T-cell (primary cell): ENCODE measurements around the gene JCHAIN. TPM values are rescaled to one million over a fixed set of nuclear protein-coding genes. Genes with fewer than 3 reads are reported as not detected.

ENCODE experiments used
- ATAC-seq, 4 experiments: fragments of 200-7000 bp in 3 of 4; fragments of 150-1000 bp in 1 of 4; cut with Tn5 transposase; replicated peaks in 1 of 4; 1 replicate in 3 of 4; 2 replicates in 1 of 4; pipeline ENCODE4 v1.10.0; 2021; ENCODE audit warnings: moderate library complexity in 3 of 4, mild to moderate bottlenecking in 2 of 4, moderate number of reproducible peaks in 1 of 4
- CTCF ChIA-PET, 2 donors: fragments of 300-600 bp; sonication (Branson Sonifier 250); formaldehyde crosslinking; loops; one replicate each; lab custom pipeline; 2022; ENCODE audit warnings: antibody characterized with exemption in 2 of 2; lab: Charles Lee
- POLR2A ChIA-PET, 2 donors: fragments of 300-600 bp; sonication (Branson Sonifier 250); formaldehyde crosslinking; loops; one replicate each; lab custom pipeline; 2022; ENCODE audit warnings: antibody characterized with exemption in 2 of 2; lab: Charles Lee
- DNase-seq, 35 experiments: peaks; one replicate each; pipeline versions ENCODE4 v3.0.0 to v3.0.0-alpha.2; 2013 to 2023
- H3K27ac ChIP-seq: one replicate; pipeline ENCODE4 v1.5.1; 2013; ENCODE audit warnings: low read length
- H3K27me3 ChIP-seq, 2 experiments: replicated peaks in 1 of 2; 1 replicate in 1 of 2; 2 replicates in 1 of 2; pipeline versions ENCODE4 v1.6.1 to v1.7.0; 2013; ENCODE audit warnings: low read length in 1 of 2, mixed read lengths in 1 of 2; ENCODE audit not compliant: control insufficient read depth in 2 of 2, insufficient read depth in 2 of 2; ENCODE audit errors: extremely low read depth in 1 of 2
- H3K36me3 ChIP-seq, 2 donors: 1 replicate in 1 of 2; 2 replicates in 1 of 2; pipeline versions ENCODE4 v1.6.1 to v1.7.0; 2013; ENCODE audit warnings: low read length in 1 of 2; ENCODE audit not compliant: control insufficient read depth in 2 of 2, insufficient read depth in 1 of 2; ENCODE audit errors: extremely low read depth in 1 of 2
- H3K4me1 ChIP-seq, 2 experiments: 1 replicate in 1 of 2; 2 replicates in 1 of 2; pipeline versions ENCODE4 v1.6.1 to v1.7.0; 2013; ENCODE audit warnings: low read length in 2 of 2, mixed read lengths in 1 of 2; ENCODE audit not compliant: insufficient read depth in 2 of 2, control insufficient read depth in 1 of 2; ENCODE audit errors: extremely low read depth in 1 of 2
- H3K4me3 ChIP-seq, 2 donors: 1 replicate in 1 of 2; 2 replicates in 1 of 2; pipeline versions ENCODE4 v1.5.1 to v1.7.0; 2013; ENCODE audit warnings: mild to moderate bottlenecking in 2 of 2, low read length in 1 of 2, moderate library complexity in 1 of 2; ENCODE audit not compliant: control insufficient read depth in 1 of 2; ENCODE audit errors: extremely low read depth in 1 of 2
- H3K9me3 ChIP-seq: 2 replicates; pipeline ENCODE4 v1.7.0; 2013
- H3K27ac Mint-ChIP-seq, 2 donors: one replicate each; pipeline ENCODE4 v1.8.0; 2020 to 2021; ENCODE audit warnings: mild to moderate bottlenecking in 2 of 2, mixed read lengths in 2 of 2
- H3K27me3 Mint-ChIP-seq, 2 donors: one replicate each; pipeline ENCODE4 v1.8.0; 2021 to 2022; ENCODE audit warnings: mixed read lengths in 2 of 2
- H3K36me3 Mint-ChIP-seq: one replicate; pipeline ENCODE4 v1.8.0; 2021; ENCODE audit warnings: mixed read lengths
- H3K4me1 Mint-ChIP-seq, 3 donors: one replicate each; pipeline ENCODE4 v1.8.0; 2020 to 2022; ENCODE audit warnings: mixed read lengths in 3 of 3, mild to moderate bottlenecking in 1 of 3
- H3K4me3 Mint-ChIP-seq, 3 donors: one replicate each; pipeline ENCODE4 v1.8.0; 2020 to 2022; ENCODE audit warnings: mild to moderate bottlenecking in 3 of 3, mixed read lengths in 3 of 3, moderate library complexity in 3 of 3
- H3K9me3 Mint-ChIP-seq, 3 donors: one replicate each; pipeline ENCODE4 v1.8.0; 2020 to 2022; ENCODE audit warnings: mixed read lengths in 3 of 3
- WGBS: methylation state at CpG from one replicate; pipeline ENCODE4 v1.1.5; 2013; ENCODE audit warnings: missing lambda C conversion rate; ENCODE audit not compliant: insufficient coverage; 5-methylcytosine and 5-hydroxymethylcytosine counted together
- total RNA-seq, 35 experiments: library from RNA in 6 of 35; stranded (reverse) in 6 of 35; fragments of 120-200 nt in 1 of 35; gene quantifications; one replicate each; pipeline versions ENCODE4 v1.2.1 to v1.2.4 and lab custom pipeline; 2013 to 2026

Gene JCHAIN
- total RNA-seq, 5 donors from 2014 or later (not counting 1 experiment from before 2014, with no cell fraction given) = 4.8 to 23.6 (median 8.9) TPM

DNA sequence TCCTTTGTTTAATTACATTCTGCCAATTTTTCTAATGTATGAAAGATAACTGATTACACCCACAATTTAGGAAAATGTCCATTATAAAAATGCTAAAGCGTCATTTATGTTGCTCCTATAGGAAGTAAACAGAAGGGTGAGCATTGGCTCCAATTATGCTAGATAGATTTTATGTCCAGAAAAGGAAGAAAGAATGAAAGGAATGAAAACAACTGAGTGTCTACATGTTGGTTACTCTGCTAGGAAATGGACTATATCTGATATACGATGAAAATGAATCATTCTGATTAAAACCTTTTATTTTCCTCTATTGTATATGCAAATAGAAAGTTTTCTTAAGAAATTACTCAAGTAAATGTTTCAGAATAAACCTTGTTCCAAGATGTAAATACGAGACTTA lies 36.1 kb downstream of the JCHAIN start:
- no peaks in the 10 kb centered on the region for H3K36me3 Mint-ChIP-seq
- CTCF ChIA-PET = no interaction called here
- WGBS = no CpG with 5 or more reads among the region's 3 CpGs

GRCh38 chr4:70629469-70630090 lies 36.7 kb downstream of the JCHAIN start:
- Mint-ChIP-seq H3K4me3 (no peak overlapping the region), H3K9me3 (no peaks in the 10 kb centered on the region), H3K4me1 (peaks cover 3 to 8% (median 6%) of the 10 kb centered on the region in 3 donors), H3K27me3 (peaks cover 9% of the 10 kb centered on the region in 2 donors), H3K27ac (no peak overlapping the region), H3K36me3 (no peaks in the 10 kb centered on the region)
- Histone ChIP-seq H3K27ac (no peak overlapping the region), H3K9me3 (no peaks in the 10 kb centered on the region), H3K4me3 (no peak overlapping the region), H3K4me1 (no peaks in the 10 kb centered on the region), H3K36me3 (no peaks in the 10 kb centered on the region), H3K27me3 (no peaks in the 10 kb centered on the region)
- WGBS = no CpG with 5 or more reads among the region's 1 CpG
- POLR2A ChIA-PET = no interaction called here
- ATAC-seq (no peak), DNase-seq (no peak)
- CTCF ChIA-PET = no interaction called here

More for the DNA sequence above, 36.1 kb downstream of the JCHAIN start:
- no peaks in the 10 kb centered on the region for H3K4me1 ChIP-seq
- no peaks in the 10 kb centered on the region for H3K9me3 ChIP-seq
- H3K36me3 ChIP-seq = no peaks in the 10 kb centered on the region
- ATAC-seq = no peak
- POLR2A ChIA-PET = no interaction called here
- no peak overlapping the region for H3K27ac ChIP-seq
- Mint-ChIP-seq H3K27me3 (peaks cover 13% of the 10 kb centered on the region in 2 donors), H3K9me3 (no peaks in the 10 kb centered on the region), H3K4me1 (peaks cover 3 to 8% (median 6%) of the 10 kb centered on the region in 3 donors), H3K27ac (no peak overlapping the region), H3K4me3 (no peak overlapping the region)
- DNase-seq = no peak
- H3K4me3 ChIP-seq = no peak overlapping the region
- H3K27me3 ChIP-seq = no peaks in the 10 kb centered on the region

- POLR2A ChIA-PET = no interaction called here
- no peak within 1 kb of the TSS for H3K27ac Mint-ChIP-seq
- ATAC-seq = no peak
- Histone ChIP-seq H3K27ac (no peak within 1 kb of the TSS), H3K4me3 (no peak within 1 kb of the TSS), H3K4me1 (no peaks in the 10 kb centered on the region), H3K36me3 (no peaks in the 10 kb centered on the region), H3K27me3 (no peaks in the 10 kb centered on the region), H3K9me3 (no peaks in the 10 kb centered on the region)
- H3K27me3 Mint-ChIP-seq = no peaks in the 10 kb centered on the region
- no peaks in the 10 kb centered on the region for H3K36me3 Mint-ChIP-seq
- CTCF ChIA-PET = no interaction called here
- H3K9me3 Mint-ChIP-seq = no peaks in the 10 kb centered on the region
- no CpG with 5 or more reads among the region's 2 CpGs for WGBS
- peaks cover 3 to 8% (median 6%) of the 10 kb centered on the region in 3 donors for H3K4me1 Mint-ChIP-seq
- no peak within 1 kb of the TSS for H3K4me3 Mint-ChIP-seq
- no peak for DNase-seq
Measured at GRCh38 chr4:70628444-70628843, 37.9 kb downstream of the JCHAIN start, which contains the start of gene ENAM. ENAM (plus strand) TSS chr4:70628744; CDS start chr4:70629501, 757 bp downstream.

- Mint-ChIP-seq H3K36me3 (no peaks in the 10 kb centered on the region), H3K4me3 (no peak overlapping the region), H3K27me3 (no peaks in the 10 kb centered on the region), H3K27ac (no peak overlapping the region), H3K9me3 (no peaks in the 10 kb centered on the region), H3K4me1 (peaks cover 3 to 8% (median 6%) of the 10 kb centered on the region in 3 donors)
- Histone ChIP-seq H3K9me3 (no peaks in the 10 kb centered on the region), H3K27me3 (no peaks in the 10 kb centered on the region), H3K4me3 (no peak overlapping the region), H3K27ac (no peak overlapping the region), H3K36me3 (no peaks in the 10 kb centered on the region), H3K4me1 (no peaks in the 10 kb centered on the region)
- ATAC-seq (no peak), DNase-seq (no peak)
- CTCF ChIA-PET = interaction anchor here in 1 of 2 donors (0.7 kb wide), 1 partner anchor 1645 kb away, joined by 3 read pairs; no protein-coding TSS in a partner anchor
- no CpG with 5 or more reads among the region's 1 CpG for WGBS
- POLR2A ChIA-PET = no interaction called here
Measured at GRCh38 chr4:70627620-70628019, 38.7 kb downstream of the JCHAIN start.

- DNase-seq = no peak
- WGBS = no CpG with 5 or more reads among the region's 1 CpG
- POLR2A ChIA-PET = interaction anchor here in 1 of 2 donors (0.7 kb wide), 1 partner anchor 30 kb away, joined by 9 read pairs; no protein-coding TSS in a partner anchor
Measured at GRCh38 chr4:70624226-70624793, 42.0 kb downstream of the JCHAIN start.

GRCh38 chr4:70623323-70623722 lies 43.0 kb downstream of the JCHAIN start:
- ATAC-seq (peak in 2 of 4 experiments; percentile 30 to 39), DNase-seq (no peak)
- H3K9me3 ChIP-seq = no peaks in the 10 kb centered on the region
- H3K27me3 ChIP-seq = no peaks in the 10 kb centered on the region
- no peaks in the 10 kb centered on the region for H3K36me3 Mint-ChIP-seq
- H3K27ac Mint-ChIP-seq = no peak overlapping the region
- no peak overlapping the region for H3K4me3 Mint-ChIP-seq
- H3K27me3 Mint-ChIP-seq = no peaks in the 10 kb centered on the region
- CTCF ChIA-PET = no interaction called here
- H3K4me1 ChIP-seq = no peaks in the 10 kb centered on the region
- H3K27ac ChIP-seq = no peak overlapping the region
- H3K9me3 Mint-ChIP-seq = peaks cover 0 to 5% (median 3%) of the 10 kb centered on the region in 3 donors
- H3K4me1 Mint-ChIP-seq = no peaks in the 10 kb centered on the region
- H3K36me3 ChIP-seq = no peaks in the 10 kb centered on the region
- H3K4me3 ChIP-seq = no peak overlapping the region
- POLR2A ChIA-PET = no interaction called here
- no CpG with 5 or more reads among the region's 3 CpGs for WGBS

More at GRCh38 chr4:70624226-70624793, 42.0 kb downstream of the JCHAIN start:
- Histone ChIP-seq H3K27me3 (no peaks in the 10 kb centered on the region), H3K9me3 (no peaks in the 10 kb centered on the region), H3K4me1 (no peaks in the 10 kb centered on the region), H3K36me3 (no peaks in the 10 kb centered on the region), H3K27ac (no peak overlapping the region), H3K4me3 (no peak overlapping the region)
- no peak overlapping the region for H3K4me3 Mint-ChIP-seq
- H3K27me3 Mint-ChIP-seq = no peaks in the 10 kb centered on the region
- no peak overlapping the region for H3K27ac Mint-ChIP-seq
- no peaks in the 10 kb centered on the region for H3K9me3 Mint-ChIP-seq
- no peaks in the 10 kb centered on the region for H3K36me3 Mint-ChIP-seq
- CTCF ChIA-PET = interaction anchor here in 1 of 2 donors (0.5 kb wide), 1 partner anchor 278 kb away, joined by 3 read pairs; the partner anchor contains the start of gene MOB1B
- peaks cover 3 to 7% (median 5%) of the 10 kb centered on the region in 3 donors for H3K4me1 Mint-ChIP-seq
- ATAC-seq = peak in 1 of 4 experiments; percentile 38
